Activated T-helper 2 cell treated with anti-CD3 and anti-CD28 coated beads, Interferon-gamma antibody, Interleukin-2, Interleukin-4, amounts not matched to agents 10 μg/mL and 5 μg/mL and 100 μg/mL, durations not matched to agents 14 hours and 24 hours and 36 hours (primary cell): ENCODE data around the gene NME3. TPM values are rescaled to one million over a fixed set of nuclear protein-coding genes. Genes with fewer than 3 reads are reported as not detected.
"Not testable (repeated sequence)": the region's sequence is repeated elsewhere in the genome, so short reads cannot be mapped to it uniquely, and the experiment has no call there.

ENCODE experiments used
- DNase-seq: peaks from one replicate; pipeline ENCODE4 v3.0.0; 2021; ENCODE audit warnings: low spot score
- H3K27ac Mint-ChIP-seq: one replicate; pipeline ENCODE4 v1.8.0; 2021; ENCODE audit warnings: mixed read lengths
- H3K27me3 Mint-ChIP-seq: one replicate; pipeline ENCODE4 v1.8.0; 2021; ENCODE audit warnings: low read depth, mixed read lengths
- H3K36me3 Mint-ChIP-seq: one replicate; pipeline ENCODE4 v1.8.0; 2021; ENCODE audit warnings: low read depth, mixed read lengths
- H3K4me1 Mint-ChIP-seq: one replicate; pipeline ENCODE4 v1.8.0; 2021; ENCODE audit warnings: low read depth, mixed read lengths
- H3K4me3 Mint-ChIP-seq: one replicate; pipeline ENCODE4 v1.8.0; 2021; ENCODE audit warnings: low read depth, mild to moderate bottlenecking, moderate library complexity, mixed read lengths
- H3K9me3 Mint-ChIP-seq: one replicate; pipeline ENCODE4 v1.8.0; 2021; ENCODE audit warnings: mixed read lengths
- intact Hi-C: fragments of 100-400 bp; cut with micrococcal nuclease; formaldehyde crosslinking; loops from one replicate; pipeline ENCODE4 v1.15.1; 2023
- total RNA-seq: library from RNA; stranded (reverse); gene quantifications from 2 replicates; pipeline ENCODE4 v1.2.3, GENCODE V29; 2022

Gene NME3
- total RNA-seq, 1 donor from 2014 or later: 46.1 TPM

GRCh38 chr16:1744338-1744840 is 27.0 kb downstream of the NME3 start:
- Mint-ChIP-seq H3K9me3 (no peaks in the 10 kb centered on the region), H3K4me1 (no peaks in the 10 kb centered on the region), H3K27ac (no peak overlapping the region), H3K27me3 (no peaks in the 10 kb centered on the region), H3K4me3 (no peak overlapping the region), H3K36me3 (peaks cover 17% of the 10 kb centered on the region)
- intact Hi-C loops: no loop called here
- DNase-seq: no peak

DNA sequence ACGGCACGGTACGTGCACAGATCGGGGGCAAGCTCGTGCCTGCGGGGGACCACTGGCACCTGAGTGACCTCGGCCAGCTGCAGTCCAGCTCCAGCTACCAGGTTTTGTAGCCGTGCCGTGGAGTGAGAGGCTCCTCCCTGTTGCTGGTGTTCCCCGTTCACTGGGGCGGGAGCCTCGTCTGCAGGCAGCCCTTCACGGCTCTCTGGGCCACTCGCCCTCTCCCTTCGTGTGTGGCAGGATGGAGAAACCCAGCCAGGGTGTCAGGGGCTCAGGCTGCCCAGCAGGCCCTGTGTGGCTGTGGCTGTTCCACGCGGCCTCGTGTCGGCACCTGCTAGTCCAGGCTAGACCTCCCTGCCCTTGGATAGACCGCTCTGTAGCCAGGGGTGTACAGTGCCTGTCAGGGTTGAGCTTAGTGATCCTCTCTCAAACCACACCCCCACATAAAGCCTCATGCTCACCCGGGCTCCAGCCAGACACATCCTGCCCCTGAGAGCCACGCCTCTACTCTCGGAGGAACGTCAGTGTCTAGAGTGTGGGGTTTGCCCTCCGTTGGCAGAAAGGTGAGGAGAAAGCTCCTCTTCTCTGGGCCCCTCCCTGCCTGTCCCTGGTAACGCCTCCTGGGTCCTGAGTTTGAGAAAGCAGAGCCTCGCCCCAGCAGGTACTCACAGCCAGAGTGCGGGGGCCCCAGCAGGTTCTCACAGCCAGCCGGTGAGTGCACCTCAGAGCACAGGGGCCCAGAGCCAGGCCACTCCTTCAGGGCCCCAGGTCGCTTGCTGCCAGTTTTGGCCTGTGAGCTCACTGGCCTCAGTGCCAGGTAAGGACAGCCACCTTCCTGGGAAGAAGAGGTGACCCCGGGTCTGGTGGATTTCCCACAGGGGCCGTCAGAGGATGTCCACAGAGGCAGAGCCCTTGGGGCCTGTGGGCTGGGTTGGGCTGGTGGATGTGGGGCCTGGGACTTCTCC is 27.7 kb downstream of the NME3 start:
- DNase-seq: no peak
- H3K4me3 Mint-ChIP-seq: no peak overlapping the region
- intact Hi-C loops: no loop called here
- H3K27ac Mint-ChIP-seq: no peak overlapping the region
- H3K9me3 Mint-ChIP-seq: no peaks in the 10 kb centered on the region
- H3K36me3 Mint-ChIP-seq: peaks cover 13% of the 10 kb centered on the region
- H3K27me3 Mint-ChIP-seq: no peaks in the 10 kb centered on the region
- H3K4me1 Mint-ChIP-seq: no peaks in the 10 kb centered on the region

- no peak overlapping the region for H3K27ac Mint-ChIP-seq
- H3K27me3 Mint-ChIP-seq: no peaks in the 10 kb centered on the region
- no peak for DNase-seq
- no peaks in the 10 kb centered on the region for H3K4me1 Mint-ChIP-seq
- H3K4me3 Mint-ChIP-seq: no peak overlapping the region
- H3K36me3 Mint-ChIP-seq: peaks cover 9% of the 10 kb centered on the region
- intact Hi-C loops: no loop called here
- no peaks in the 10 kb centered on the region for H3K9me3 Mint-ChIP-seq
Measured at GRCh38 chr16:1741553-1742165, 29.7 kb downstream of the NME3 start.

- DNase-seq: no peak
- Mint-ChIP-seq H3K27ac (no peak overlapping the region), H3K9me3 (no peaks in the 10 kb centered on the region), H3K4me3 (no peak overlapping the region), H3K27me3 (no peaks in the 10 kb centered on the region), H3K4me1 (no peaks in the 10 kb centered on the region), H3K36me3 (peaks cover 9% of the 10 kb centered on the region)
- intact Hi-C loops: no loop called here
Measured at GRCh38 chr16:1740781-1741490, 30.4 kb downstream of the NME3 start.

DNA sequence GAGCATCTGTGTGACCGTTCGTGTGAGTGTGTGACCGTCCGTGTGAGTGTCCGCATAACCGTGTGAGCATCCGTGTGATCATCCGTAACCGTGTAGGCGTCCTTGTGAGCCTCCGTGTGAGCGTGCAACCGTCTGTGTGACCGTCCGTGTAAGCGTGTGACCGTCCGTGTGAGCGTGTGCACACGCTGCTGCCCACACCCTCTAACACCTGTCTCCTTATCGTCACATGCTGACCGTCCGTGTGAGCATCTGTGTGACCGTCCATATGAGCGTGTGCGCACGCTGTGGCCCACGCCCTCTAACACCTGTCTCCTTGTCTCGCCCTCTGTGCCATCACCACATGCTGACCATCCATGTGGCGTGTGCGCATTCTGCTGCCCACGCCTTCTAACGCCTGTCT is 31.1 kb downstream of the NME3 start:
- H3K4me1 Mint-ChIP-seq: no peaks in the 10 kb centered on the region
- no peaks in the 10 kb centered on the region for H3K27me3 Mint-ChIP-seq
- H3K36me3 Mint-ChIP-seq: peaks cover 9% of the 10 kb centered on the region
- H3K27ac Mint-ChIP-seq: no peak overlapping the region
- no peak for DNase-seq
- H3K9me3 Mint-ChIP-seq: no peaks in the 10 kb centered on the region
- intact Hi-C loops: no loop called here
- no peak overlapping the region for H3K4me3 Mint-ChIP-seq

DNA sequence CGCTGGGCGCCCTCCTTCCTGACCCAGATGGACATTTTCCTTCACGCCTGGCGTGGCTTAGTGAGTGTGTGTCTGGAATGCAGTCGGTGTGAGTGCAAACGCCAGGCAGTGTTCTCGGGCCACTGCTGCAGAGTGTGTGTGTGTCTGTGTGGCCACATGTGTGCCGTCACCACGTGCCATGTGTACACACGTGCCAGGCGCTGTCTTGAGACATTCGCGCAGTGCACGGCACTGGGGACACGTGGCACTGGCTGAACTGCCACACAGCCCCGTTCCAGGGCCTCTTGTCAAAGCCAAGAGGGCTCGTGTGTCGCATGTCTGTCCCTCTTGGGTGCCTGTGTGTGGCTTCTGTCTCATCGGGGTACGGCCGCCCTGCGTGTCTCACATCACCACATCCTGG is 36.5 kb downstream of the NME3 start:
- no peaks in the 10 kb centered on the region for H3K4me1 Mint-ChIP-seq
- H3K4me3 Mint-ChIP-seq: no peak overlapping the region
- intact Hi-C loops: no loop called here
- no peaks in the 10 kb centered on the region for H3K27me3 Mint-ChIP-seq
- no peak for DNase-seq
- no peak overlapping the region for H3K27ac Mint-ChIP-seq
- no peaks in the 10 kb centered on the region for H3K9me3 Mint-ChIP-seq
- peaks cover 16% of the 10 kb centered on the region for H3K36me3 Mint-ChIP-seq

DNA sequence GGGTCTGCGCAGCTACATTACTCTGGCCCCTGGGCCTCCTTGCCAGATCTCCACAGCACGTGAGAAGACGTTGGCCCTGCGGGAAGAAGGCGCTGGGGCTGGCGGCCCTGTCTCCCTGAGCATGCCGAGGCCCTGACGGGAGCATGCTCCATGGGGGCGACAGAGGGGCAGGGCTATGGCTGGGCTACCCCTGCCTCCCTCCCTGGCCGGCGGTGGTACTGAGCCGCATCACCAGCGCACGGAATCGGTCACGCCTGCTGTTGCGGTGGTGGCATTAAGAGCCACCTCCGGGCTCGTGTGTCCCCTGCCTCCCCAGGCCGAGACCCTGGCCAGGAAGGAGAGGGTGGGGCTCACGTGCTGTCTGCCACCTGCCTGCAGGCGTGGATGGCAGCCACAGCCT is 37.2 kb downstream of the NME3 start:
- peaks cover 18% of the 10 kb centered on the region for H3K36me3 Mint-ChIP-seq
- DNase-seq: no peak
- no peak overlapping the region for H3K27ac Mint-ChIP-seq
- H3K9me3 Mint-ChIP-seq: no peaks in the 10 kb centered on the region
- no peak overlapping the region for H3K4me3 Mint-ChIP-seq
- H3K4me1 Mint-ChIP-seq: no peaks in the 10 kb centered on the region
- H3K27me3 Mint-ChIP-seq: no peaks in the 10 kb centered on the region
- intact Hi-C loops: no loop called here

- H3K4me1 Mint-ChIP-seq, intact Hi-C loops, H3K27me3 Mint-ChIP-seq, H3K27ac Mint-ChIP-seq, H3K9me3 Mint-ChIP-seq, H3K4me3 Mint-ChIP-seq, DNase-seq: not testable (repeated sequence)
- peaks cover 24% of the 10 kb centered on the region for H3K36me3 Mint-ChIP-seq
Measured at GRCh38 chr16:1732551-1732987, 38.8 kb downstream of the NME3 start.

DNA sequence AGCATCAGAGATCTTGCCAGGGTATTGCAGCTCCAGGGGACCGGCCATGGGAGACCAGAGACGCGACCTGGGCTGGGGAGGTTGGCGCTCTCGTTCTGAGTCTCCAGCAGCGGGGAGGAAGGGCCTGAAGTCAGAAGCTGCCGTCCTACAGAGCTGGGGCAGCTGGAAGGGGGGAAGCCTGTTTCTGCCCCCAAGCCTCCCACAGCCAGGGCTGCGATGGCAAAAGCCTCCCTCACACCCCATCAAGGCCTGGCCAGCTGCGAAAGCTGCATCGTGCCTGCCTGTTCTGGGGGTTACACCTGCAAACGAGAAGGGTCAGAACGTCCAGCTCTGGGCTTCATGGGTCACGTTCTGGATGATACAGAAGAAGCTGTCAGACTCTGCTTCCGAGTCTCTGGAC is 39.3 kb downstream of the NME3 start:
- intact Hi-C loops: no loop called here
- Mint-ChIP-seq H3K4me3 (no peak overlapping the region), H3K27ac (no peak overlapping the region), H3K36me3 (peaks cover 29% of the 10 kb centered on the region), H3K9me3 (no peaks in the 10 kb centered on the region), H3K4me1 (no peaks in the 10 kb centered on the region), H3K27me3 (no peaks in the 10 kb centered on the region)
- DNase-seq: no peak

- Mint-ChIP-seq H3K36me3 (peaks cover 33% of the 10 kb centered on the region), H3K4me1 (no peaks in the 10 kb centered on the region), H3K27me3 (no peaks in the 10 kb centered on the region), H3K27ac (no peak overlapping the region), H3K9me3 (no peaks in the 10 kb centered on the region), H3K4me3 (no peak overlapping the region)
- intact Hi-C loops: no loop called here
- no peak for DNase-seq
Measured at GRCh38 chr16:1731603-1732002, 39.7 kb downstream of the NME3 start.

DNA sequence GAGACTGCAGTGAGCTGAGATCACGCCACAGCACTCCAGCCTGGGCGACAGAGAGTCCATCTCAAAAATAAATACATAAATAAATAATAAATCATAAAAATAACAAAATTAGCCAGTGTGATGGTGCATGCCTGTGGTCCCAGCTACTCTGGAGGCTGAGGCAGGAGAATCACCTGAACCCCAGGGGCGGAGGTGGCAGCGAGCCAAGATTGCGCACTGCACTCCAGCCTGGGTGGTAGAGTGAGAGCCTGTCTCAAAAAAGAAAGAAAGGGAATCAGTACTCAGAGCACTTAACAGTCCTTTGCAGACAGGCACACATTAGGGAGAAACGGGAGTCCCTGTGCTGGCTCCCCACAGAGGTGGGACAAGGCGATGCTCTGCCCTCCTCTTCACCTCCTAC is 40.3 kb downstream of the NME3 start:
- Mint-ChIP-seq H3K36me3 (peaks cover 33% of the 10 kb centered on the region), H3K27ac (no peak overlapping the region), H3K27me3 (no peaks in the 10 kb centered on the region), H3K4me1 (no peaks in the 10 kb centered on the region), H3K9me3 (no peaks in the 10 kb centered on the region), H3K4me3 (no peak overlapping the region)
- intact Hi-C loops: no loop called here
- no peak for DNase-seq

DNA sequence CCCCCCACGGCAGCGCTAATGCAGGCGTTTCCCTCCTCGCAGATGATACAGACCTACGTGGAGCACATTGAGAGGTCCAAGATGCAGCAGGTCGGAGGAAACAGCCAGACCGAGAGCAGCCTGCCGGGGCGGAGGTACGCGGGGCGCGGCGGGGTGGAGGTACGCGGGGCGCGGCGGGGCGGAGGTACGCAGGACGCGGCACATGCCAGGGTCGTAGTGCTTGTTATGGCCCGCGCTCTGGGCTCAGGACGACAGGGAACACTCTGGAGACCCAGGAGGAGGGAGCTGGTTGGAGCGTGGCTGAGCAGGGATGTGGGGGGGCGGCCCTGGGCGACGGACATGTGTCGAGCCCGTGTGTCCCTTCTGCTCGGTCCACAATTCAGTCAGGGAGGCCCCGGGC is 41.9 kb downstream of the NME3 start:
- intact Hi-C loops: no loop called here
- Mint-ChIP-seq H3K9me3 (no peaks in the 10 kb centered on the region), H3K27me3 (no peaks in the 10 kb centered on the region), H3K4me3 (no peak overlapping the region), H3K4me1 (no peaks in the 10 kb centered on the region), H3K36me3 (peaks cover 33% of the 10 kb centered on the region), H3K27ac (no peak overlapping the region)
- no peak for DNase-seq

GRCh38 chr16:1729026-1729425 is 42.3 kb downstream of the NME3 start:
- Mint-ChIP-seq H3K4me1 (no peaks in the 10 kb centered on the region), H3K4me3 (no peak overlapping the region), H3K27me3 (no peaks in the 10 kb centered on the region), H3K36me3 (peaks cover 33% of the 10 kb centered on the region), H3K9me3 (no peaks in the 10 kb centered on the region), H3K27ac (no peak overlapping the region)
- no peak for DNase-seq
- intact Hi-C loops: no loop called here
